Esophagus muscularis mucosa (tissue), 4 donors: ENCODE measurements around the gene SS18L1. TPM values are rescaled to one million over a fixed set of nuclear protein-coding genes. Genes with fewer than 3 reads are reported as not detected.

Source experiments
- DNase-seq: peaks from one replicate; pipeline ENCODE4 v3.0.0-alpha.2; 2017; ENCODE audit errors: extremely low spot score
- H3K27ac ChIP-seq, 4 donors: fragments of 200-600 bp; sonication (generic); replicated peaks in 1 of 4; 1 replicate in 3 of 4; 2 replicates in 1 of 4; pipeline ENCODE4 v1.5.1; 2016 to 2019; ENCODE audit warnings: mild to moderate bottlenecking in 1 of 4
- H3K27me3 ChIP-seq, 4 donors: fragments of 200-600 bp; sonication (generic); one replicate each; pipeline versions ENCODE4 v1.5.1 to v1.6.0; 2016 to 2019
- H3K36me3 ChIP-seq, 4 donors: fragments of 200-600 bp; sonication (generic); one replicate each; pipeline ENCODE4 v1.5.1; 2016 to 2019
- H3K4me1 ChIP-seq, 4 donors: fragments of 200-600 bp; sonication (generic); one replicate each; pipeline ENCODE4 v1.5.1; 2016 to 2019
- H3K4me3 ChIP-seq, 4 donors: fragments of 200-600 bp; sonication (generic); 1 replicate in 2 of 4; 2 replicates in 2 of 4; pipeline ENCODE4 v1.5.1; 2016 to 2019; ENCODE audit warnings: mild to moderate bottlenecking in 4 of 4, moderate library complexity in 1 of 4
- H3K9me3 ChIP-seq, 4 donors: fragments of 200-600 bp; sonication (generic); 1 replicate in 3 of 4; 2 replicates in 1 of 4; pipeline ENCODE4 v1.5.1; 2016 to 2019
- CTCF ChIP-seq, 3 experiments: fragments of 200-600 bp in 2 of 3; fragments of 450-650 bp in 1 of 3; sonication (generic) in 2 of 3; IDR thresholded peaks; one replicate each; pipeline ENCODE4 v1.5.1; 2017 to 2019; ENCODE audit warnings: antibody characterized with exemption in 3 of 3, mild to moderate bottlenecking in 2 of 3, moderate library complexity in 1 of 3
- EP300 ChIP-seq: sonication (generic); formaldehyde crosslinking; IDR thresholded peaks from one replicate; pipeline ENCODE4 v1.6.1; 2017; ENCODE audit warnings: antibody characterized with exemption
- POLR2A ChIP-seq: fragments of 450-650 bp; IDR thresholded peaks from one replicate; pipeline ENCODE4 v1.6.1; 2017; ENCODE audit warnings: antibody characterized with exemption, moderate library complexity, mild to moderate bottlenecking, low read depth
- POLR2AphosphoS5 ChIP-seq, 2 donors: sonication (generic); formaldehyde crosslinking; IDR thresholded peaks; one replicate each; pipeline ENCODE4 v1.6.1; 2017; ENCODE audit warnings: antibody characterized with exemption in 2 of 2
- WGBS: methylation state at CpG from one replicate; pipeline ENCODE4 v1.1.5; 2018; 5-methylcytosine and 5-hydroxymethylcytosine counted together
- intact Hi-C: fragments of 100-400 bp; cut with DNase I; formaldehyde crosslinking; loops from one replicate; pipeline ENCODE4 v1.15.1; 2023
- total RNA-seq, 4 donors: library from RNA; depleted of rRNA; stranded (reverse); fragments of >200 nt; gene quantifications; one replicate each; pipeline versions ENCODE4 v1.1.0 to v1.2.1, GENCODE V29; 2016

The SS18L1 gene
- total RNA-seq, 4 donors from 2014 or later: 9.1 to 13.3 (median 10.8) TPM

- H3K27ac ChIP-seq: no peak overlapping the region
- H3K4me1 ChIP-seq: no peaks in the 10 kb centered on the region
- H3K9me3 ChIP-seq: no peaks in the 10 kb centered on the region
- peaks cover 11 to 93% (median 66%) of the 10 kb centered on the region in 4 donors for H3K36me3 ChIP-seq
- no peak overlapping the region for H3K4me3 ChIP-seq
- WGBS: 94% methylated on average over 29 of the region's 29 CpGs
- no peak for TF ChIP-seq EP300
- TF ChIP-seq CTCF (IDR thresholded peaks at IDR 0.05): no peak
- no peak for TF ChIP-seq POLR2AphosphoS5 (IDR thresholded peaks at IDR 0.05)
- TF ChIP-seq POLR2A: no peak
- no peaks in the 10 kb centered on the region for H3K27me3 ChIP-seq
- intact Hi-C loops: no loop called here
- no peak for DNase-seq
Observed at GRCh38 chr20:62193079-62194025, 49.8 kb downstream of the SS18L1 start.

DNA sequence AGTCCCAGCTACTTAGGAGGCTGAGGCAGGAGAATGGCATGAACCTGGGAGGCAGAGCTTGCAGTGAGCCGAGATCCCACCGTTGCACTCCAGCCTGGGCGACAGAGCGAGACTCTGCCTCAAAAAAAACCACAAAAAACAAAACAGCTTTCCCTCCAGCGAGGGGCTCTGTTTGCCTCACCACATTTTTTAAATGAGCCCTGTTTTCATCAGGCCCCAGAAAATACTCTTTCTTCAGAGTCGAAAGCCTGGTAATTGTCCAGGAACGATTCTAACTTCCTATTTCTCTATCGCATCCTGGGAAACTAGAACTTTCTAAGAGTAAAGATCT lies 51.5 kb downstream of the SS18L1 start:
- TF ChIP-seq EP300 (no peak), POLR2A (no peak), CTCF (IDR thresholded peaks at IDR 0.05) (no peak), POLR2AphosphoS5 (IDR thresholded peaks at IDR 0.05) (no peak)
- Histone ChIP-seq H3K9me3 (no peaks in the 10 kb centered on the region), H3K4me1 (no peaks in the 10 kb centered on the region), H3K27me3 (no peaks in the 10 kb centered on the region), H3K36me3 (peaks cover 26 to 96% (median 70%) of the 10 kb centered on the region in 4 donors), H3K27ac (no peak overlapping the region), H3K4me3 (no peak overlapping the region)
- DNase-seq: no peak
- WGBS: 77% methylated on average over 8 of the region's 8 CpGs
- intact Hi-C loops: no loop called here

DNA sequence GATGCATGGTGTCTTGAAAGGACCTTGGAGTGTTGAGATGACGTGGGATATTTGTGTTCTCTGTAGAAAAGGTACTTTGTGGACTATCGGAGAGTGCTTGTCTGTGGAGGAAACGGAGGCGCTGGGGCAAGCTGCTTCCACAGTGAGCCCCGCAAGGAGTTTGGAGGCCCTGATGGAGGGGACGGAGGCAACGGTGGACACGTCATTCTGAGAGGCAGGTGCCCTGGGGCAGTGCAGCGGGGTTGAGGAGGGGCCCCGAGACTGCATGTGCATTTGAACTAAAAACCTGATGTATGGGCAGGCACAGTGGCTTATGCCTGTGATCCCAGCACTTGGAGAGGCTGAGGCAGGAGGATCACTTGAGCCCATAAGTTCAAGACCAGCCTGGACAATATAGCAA lies 52.2 kb downstream of the SS18L1 start:
- Histone ChIP-seq H3K27ac (no peak overlapping the region), H3K36me3 (peaks cover 33 to 97% (median 70%) of the 10 kb centered on the region in 4 donors), H3K9me3 (no peaks in the 10 kb centered on the region), H3K4me3 (no peak overlapping the region), H3K4me1 (no peaks in the 10 kb centered on the region), H3K27me3 (no peaks in the 10 kb centered on the region)
- DNase-seq: no peak
- intact Hi-C loops: no loop called here
- no peak for TF ChIP-seq CTCF (IDR thresholded peaks at IDR 0.05)
- no peak for TF ChIP-seq POLR2AphosphoS5 (IDR thresholded peaks at IDR 0.05)
- TF ChIP-seq POLR2A: no peak
- no peak for TF ChIP-seq EP300
- 96% methylated on average over 10 of the region's 10 CpGs for WGBS

- WGBS: 92% methylated on average over 10 of the region's 10 CpGs
Observed at GRCh38 chr20:62196286-62196685, 52.7 kb downstream of the SS18L1 start.

More at GRCh38 chr20:62196286-62196685, 52.7 kb downstream of the SS18L1 start:
- H3K4me1 ChIP-seq: no peaks in the 10 kb centered on the region
- no peaks in the 10 kb centered on the region for H3K27me3 ChIP-seq
- no peak for DNase-seq
- H3K4me3 ChIP-seq: no peak overlapping the region
- H3K36me3 ChIP-seq: peaks cover 38 to 97% (median 70%) of the 10 kb centered on the region in 4 donors
- TF ChIP-seq POLR2A (no peak), CTCF (IDR thresholded peaks at IDR 0.05) (no peak), POLR2AphosphoS5 (IDR thresholded peaks at IDR 0.05) (no peak), EP300 (no peak)
- H3K27ac ChIP-seq: no peak overlapping the region
- no peaks in the 10 kb centered on the region for H3K9me3 ChIP-seq
- intact Hi-C loops: no loop called here
